HG02588 (cell line): Measurements from ENCODE around the gene ACTR2.
A peak's percentile ranks its signal among the peaks of the same experiment; 100 is the strongest.
"Not testable (repeated sequence)": the region's sequence is repeated elsewhere in the genome, so short reads cannot be mapped to it uniquely, and the experiment has no call there.

Experiments used
- ATAC-seq: cut with Tn5 transposase; IDR thresholded peaks from one replicate; pipeline ENCODE4 v1.9.1; 2021; ENCODE audit warnings: mild to moderate bottlenecking, moderate library complexity; ENCODE audit not compliant: unreplicated experiment

The ACTR2 gene

GRCh38 chr2:65228263-65228750 is 676 bp downstream of the ACTR2 start:
- peak; percentile 36 for ATAC-seq

GRCh38 chr2:65231121-65231520 is 3.5 kb downstream of the ACTR2 start:
- ATAC-seq, result no peak

- ATAC-seq, result no peak
Observed at GRCh38 chr2:65231892-65232477, 4.4 kb downstream of the ACTR2 start.

- no peak for ATAC-seq
Observed at GRCh38 chr2:65232636-65233035, 5.0 kb downstream of the ACTR2 start.

GRCh38 chr2:65240657-65241056 is 13.0 kb downstream of the ACTR2 start:
- ATAC-seq, result no peak

- not testable (repeated sequence) for ATAC-seq
Observed at GRCh38 chr2:65244452-65244851, 16.8 kb downstream of the ACTR2 start.

- ATAC-seq, result no peak
Observed at GRCh38 chr2:65252640-65253039, 25.0 kb downstream of the ACTR2 start.

- ATAC-seq, result no peak
Observed at GRCh38 chr2:65255356-65255755, 27.7 kb downstream of the ACTR2 start.

GRCh38 chr2:65256054-65256453 is 28.4 kb downstream of the ACTR2 start:
- no peak for ATAC-seq

GRCh38 chr2:65257866-65258265 is 30.2 kb downstream of the ACTR2 start:
- not testable (repeated sequence) for ATAC-seq

GRCh38 chr2:65261676-65262075 is 34.0 kb downstream of the ACTR2 start:
- ATAC-seq, result no peak

- ATAC-seq, result no peak
Observed at GRCh38 chr2:65263262-65263661, 35.6 kb downstream of the ACTR2 start.

GRCh38 chr2:65263986-65264385 is 36.4 kb downstream of the ACTR2 start:
- ATAC-seq, result no peak

GRCh38 chr2:65264821-65265670 is 37.4 kb downstream of the ACTR2 start:
- no peak for ATAC-seq

GRCh38 chr2:65265671-65266045 is 38.0 kb downstream of the ACTR2 start:
- no peak for ATAC-seq

GRCh38 chr2:65267008-65267407 is 39.4 kb downstream of the ACTR2 start:
- no peak for ATAC-seq

GRCh38 chr2:65268957-65269356 is 41.3 kb downstream of the ACTR2 start:
- no peak for ATAC-seq

- ATAC-seq, result no peak
Observed at GRCh38 chr2:65273344-65273743, 45.7 kb downstream of the ACTR2 start.

GRCh38 chr2:65275141-65275915 is 47.7 kb downstream of the ACTR2 start:
- ATAC-seq, result no peak

GRCh38 chr2:65276609-65277008 is 49.0 kb downstream of the ACTR2 start:
- no peak for ATAC-seq

GRCh38 chr2:65277118-65277517 is 49.5 kb downstream of the ACTR2 start:
- ATAC-seq, result no peak
